ENCODE results near the gene ZFP1.
A peak's percentile ranks its signal among the peaks of the same experiment; 100 is the strongest.
"Not testable (repeated sequence)": the region's sequence is repeated elsewhere in the genome, so short reads cannot be mapped to it uniquely, and the experiment has no call there.

The ZFP1 gene

GRCh38 chr16:75116081-75116910, 32.0 kb upstream of the ZFP1 start, which contains the start of gene LDHD:
Gene LDHD, minus strand, starts transcription at chr16:75116780. Its CDS starts 60 bp downstream, at chr16:75116720.
- no peaks in the 10 kb centered on the region for H3K9me3 ChIP-seq (ENCODE audit: control insufficient read depth, low read length)
- peak within 1 kb of the TSS; percentile 62 for H3K9ac ChIP-seq (ENCODE audit: low read length)
- H3K4me3 ChIP-seq (ENCODE audit: low read length), result peak within 1 kb of the TSS; percentile 74
- H3K36me3 ChIP-seq (ENCODE audit: control insufficient read depth, insufficient read depth, low read length), result peaks cover 4% of the 10 kb centered on the region
- peaks cover 25% of the 10 kb centered on the region for H3K4me1 ChIP-seq (ENCODE audit: control insufficient read depth, insufficient read depth, low read length)
- no peaks in the 10 kb centered on the region for H3K27me3 ChIP-seq (ENCODE audit: control insufficient read depth, insufficient read depth, low read length)

- H3K27me3 ChIP-seq (ENCODE audit: control insufficient read depth, insufficient read depth, low read length), result no peaks in the 10 kb centered on the region
- H3K4me1 ChIP-seq (ENCODE audit: control insufficient read depth, insufficient read depth, low read length), result peaks cover 19% of the 10 kb centered on the region
- peak overlapping the region; percentile 62 for H3K9ac ChIP-seq (ENCODE audit: low read length)
- H3K36me3 ChIP-seq (ENCODE audit: control insufficient read depth, insufficient read depth, low read length), result peaks cover 4% of the 10 kb centered on the region
- H3K4me3 ChIP-seq (ENCODE audit: low read length), result peak overlapping the region; percentile 74
- no peaks in the 10 kb centered on the region for H3K9me3 ChIP-seq (ENCODE audit: control insufficient read depth, low read length)
Measured at GRCh38 chr16:75116911-75117245, 31.4 kb upstream of the ZFP1 start.

- no peaks in the 10 kb centered on the region for H3K27me3 ChIP-seq (ENCODE audit: control insufficient read depth, insufficient read depth, low read length)
- H3K4me3 ChIP-seq (ENCODE audit: low read length), result no peak overlapping the region
- H3K9me3 ChIP-seq (ENCODE audit: control insufficient read depth, low read length), result no peaks in the 10 kb centered on the region
- no peak overlapping the region for H3K9ac ChIP-seq (ENCODE audit: low read length)
- H3K4me1 ChIP-seq (ENCODE audit: control insufficient read depth, insufficient read depth, low read length), result peaks cover 17% of the 10 kb centered on the region
- H3K36me3 ChIP-seq (ENCODE audit: control insufficient read depth, insufficient read depth, low read length), result no peaks in the 10 kb centered on the region
Measured at GRCh38 chr16:75118943-75119539, 29.3 kb upstream of the ZFP1 start.

GRCh38 chr16:75120253-75120652, 28.1 kb upstream of the ZFP1 start:
- Histone ChIP-seq H3K27me3 (ENCODE audit: control insufficient read depth, insufficient read depth, low read length) (no peaks in the 10 kb centered on the region), H3K9me3 (ENCODE audit: control insufficient read depth, low read length) (no peaks in the 10 kb centered on the region), H3K36me3 (ENCODE audit: control insufficient read depth, insufficient read depth, low read length) (no peaks in the 10 kb centered on the region), H3K4me1 (ENCODE audit: control insufficient read depth, insufficient read depth, low read length) (peaks cover 12% of the 10 kb centered on the region), H3K9ac (ENCODE audit: low read length) (no peak overlapping the region), H3K4me3 (ENCODE audit: low read length) (no peak overlapping the region)

GRCh38 chr16:75121949-75122568, 26.3 kb upstream of the ZFP1 start:
- Histone ChIP-seq H3K4me1 (ENCODE audit: control insufficient read depth, insufficient read depth, low read length) (no peaks in the 10 kb centered on the region), H3K27me3 (ENCODE audit: control insufficient read depth, insufficient read depth, low read length) (no peaks in the 10 kb centered on the region), H3K4me3 (ENCODE audit: low read length) (no peak overlapping the region), H3K9ac (ENCODE audit: low read length) (no peak overlapping the region), H3K9me3 (ENCODE audit: control insufficient read depth, low read length) (no peaks in the 10 kb centered on the region), H3K36me3 (ENCODE audit: control insufficient read depth, insufficient read depth, low read length) (no peaks in the 10 kb centered on the region)

GRCh38 chr16:75122609-75123008, 25.7 kb upstream of the ZFP1 start:
- no peaks in the 10 kb centered on the region for H3K36me3 ChIP-seq (ENCODE audit: control insufficient read depth, insufficient read depth, low read length)
- H3K9ac ChIP-seq (ENCODE audit: low read length), result no peak overlapping the region
- H3K4me1 ChIP-seq (ENCODE audit: control insufficient read depth, insufficient read depth, low read length), result no peaks in the 10 kb centered on the region
- H3K27me3 ChIP-seq (ENCODE audit: control insufficient read depth, insufficient read depth, low read length), result no peaks in the 10 kb centered on the region
- H3K9me3 ChIP-seq (ENCODE audit: control insufficient read depth, low read length), result no peaks in the 10 kb centered on the region
- H3K4me3 ChIP-seq (ENCODE audit: low read length), result no peak overlapping the region

GRCh38 chr16:75127713-75128415, 20.5 kb upstream of the ZFP1 start:
- no peak overlapping the region for H3K9ac ChIP-seq (ENCODE audit: low read length)
- H3K27me3 ChIP-seq (ENCODE audit: control insufficient read depth, insufficient read depth, low read length), result no peaks in the 10 kb centered on the region
- no peak overlapping the region for H3K4me3 ChIP-seq (ENCODE audit: low read length)
- no peaks in the 10 kb centered on the region for H3K4me1 ChIP-seq (ENCODE audit: control insufficient read depth, insufficient read depth, low read length)
- no peaks in the 10 kb centered on the region for H3K9me3 ChIP-seq (ENCODE audit: control insufficient read depth, low read length)
- H3K36me3 ChIP-seq (ENCODE audit: control insufficient read depth, insufficient read depth, low read length), result no peaks in the 10 kb centered on the region

GRCh38 chr16:75129421-75130149, 18.7 kb upstream of the ZFP1 start:
- not testable (repeated sequence) for H3K9me3 ChIP-seq (ENCODE audit: control insufficient read depth, low read length); H3K9ac ChIP-seq (ENCODE audit: low read length); H3K4me3 ChIP-seq (ENCODE audit: low read length); H3K27me3 ChIP-seq (ENCODE audit: control insufficient read depth, insufficient read depth, low read length); H3K4me1 ChIP-seq (ENCODE audit: control insufficient read depth, insufficient read depth, low read length); H3K36me3 ChIP-seq (ENCODE audit: control insufficient read depth, insufficient read depth, low read length)

GRCh38 chr16:75130150-75130771, 18.1 kb upstream of the ZFP1 start:
- Histone ChIP-seq H3K27me3 (ENCODE audit: control insufficient read depth, insufficient read depth, low read length) (no peaks in the 10 kb centered on the region), H3K9me3 (ENCODE audit: control insufficient read depth, low read length) (no peaks in the 10 kb centered on the region), H3K9ac (ENCODE audit: low read length) (no peak overlapping the region), H3K4me1 (ENCODE audit: control insufficient read depth, insufficient read depth, low read length) (no peaks in the 10 kb centered on the region), H3K36me3 (ENCODE audit: control insufficient read depth, insufficient read depth, low read length) (no peaks in the 10 kb centered on the region), H3K4me3 (ENCODE audit: low read length) (no peak overlapping the region)

GRCh38 chr16:75131081-75131480, 17.2 kb upstream of the ZFP1 start:
- H3K36me3 ChIP-seq (ENCODE audit: control insufficient read depth, insufficient read depth, low read length), result no peaks in the 10 kb centered on the region
- no peaks in the 10 kb centered on the region for H3K9me3 ChIP-seq (ENCODE audit: control insufficient read depth, low read length)
- no peak overlapping the region for H3K4me3 ChIP-seq (ENCODE audit: low read length)
- H3K9ac ChIP-seq (ENCODE audit: low read length), result no peak overlapping the region
- H3K4me1 ChIP-seq (ENCODE audit: control insufficient read depth, insufficient read depth, low read length), result no peaks in the 10 kb centered on the region
- H3K27me3 ChIP-seq (ENCODE audit: control insufficient read depth, insufficient read depth, low read length), result no peaks in the 10 kb centered on the region

GRCh38 chr16:75138233-75138632, 10.1 kb upstream of the ZFP1 start:
- no peak overlapping the region for H3K9ac ChIP-seq (ENCODE audit: low read length)
- H3K9me3 ChIP-seq (ENCODE audit: control insufficient read depth, low read length), result no peaks in the 10 kb centered on the region
- H3K36me3 ChIP-seq (ENCODE audit: control insufficient read depth, insufficient read depth, low read length), result no peaks in the 10 kb centered on the region
- no peaks in the 10 kb centered on the region for H3K4me1 ChIP-seq (ENCODE audit: control insufficient read depth, insufficient read depth, low read length)
- no peaks in the 10 kb centered on the region for H3K27me3 ChIP-seq (ENCODE audit: control insufficient read depth, insufficient read depth, low read length)
- no peak overlapping the region for H3K4me3 ChIP-seq (ENCODE audit: low read length)

Data from mucosa of stomach (tissue), 1 donor.